Measurements from ENCODE around the gene B2M. TPM values are rescaled to one million over a fixed set of nuclear protein-coding genes. Genes with fewer than 3 reads are reported as not detected.

The B2M gene
- total RNA-seq, 1 donor from 2014 or later = 237 TPM

GRCh38 chr15:44753345-44753744, 42.0 kb downstream of the B2M start:
- TF ChIP-seq CTCF (IDR thresholded peaks at IDR 0.05; ENCODE audit: unreplicated experiment) = no peak
- no peak overlapping the region for H3K27ac Mint-ChIP-seq
- H3K9me3 Mint-ChIP-seq = peaks cover 51% of the 10 kb centered on the region
- H3K4me1 Mint-ChIP-seq = no peaks in the 10 kb centered on the region
- H3K27me3 Mint-ChIP-seq (ENCODE audit: low read depth) = peaks cover 31% of the 10 kb centered on the region
- DNase-seq (ENCODE audit: low spot score in 2 of 2, unreplicated experiment in 2 of 2) = no peak
- H3K36me3 Mint-ChIP-seq = no peaks in the 10 kb centered on the region
- H3K4me3 Mint-ChIP-seq = no peak overlapping the region

DNA sequence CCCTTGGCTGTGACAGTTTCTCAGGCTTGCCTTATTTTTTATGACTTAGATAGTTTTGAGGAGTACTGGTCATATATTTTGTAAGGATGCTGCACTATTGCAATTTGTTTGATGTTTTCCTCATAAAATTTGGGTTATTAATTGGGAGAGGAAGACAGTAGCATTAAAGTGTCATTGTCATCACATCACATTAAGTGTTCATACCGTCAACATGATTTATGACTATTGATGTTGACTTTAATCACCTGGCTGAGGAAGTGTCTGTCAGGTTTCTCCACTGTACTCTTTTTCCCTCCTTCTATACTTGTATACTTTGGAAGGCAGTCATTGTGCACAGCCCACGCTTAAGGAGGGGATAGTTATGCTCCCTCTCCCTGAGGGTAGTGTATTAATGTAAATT, 51.9 kb downstream of the B2M start:
- DNase-seq (ENCODE audit: low spot score in 2 of 2, unreplicated experiment in 2 of 2) = no peak
- TF ChIP-seq CTCF (IDR thresholded peaks at IDR 0.05; ENCODE audit: unreplicated experiment) = no peak
- Mint-ChIP-seq H3K9me3 (peaks cover 7% of the 10 kb centered on the region), H3K4me1 (no peaks in the 10 kb centered on the region), H3K27ac (no peak overlapping the region), H3K4me3 (no peak overlapping the region), H3K36me3 (no peaks in the 10 kb centered on the region), H3K27me3 (ENCODE audit: low read depth) (peaks cover 26% of the 10 kb centered on the region)

- Mint-ChIP-seq H3K27me3 (ENCODE audit: low read depth) (peaks cover 21% of the 10 kb centered on the region), H3K27ac (no peak overlapping the region), H3K36me3 (no peaks in the 10 kb centered on the region), H3K4me1 (no peaks in the 10 kb centered on the region), H3K9me3 (peaks cover 7% of the 10 kb centered on the region), H3K4me3 (no peak overlapping the region)
- no peak for DNase-seq (ENCODE audit: low spot score in 2 of 2, unreplicated experiment in 2 of 2)
- no peak for TF ChIP-seq CTCF (IDR thresholded peaks at IDR 0.05; ENCODE audit: unreplicated experiment)
Measured at GRCh38 chr15:44763848-44764247, 52.5 kb downstream of the B2M start.

DNA sequence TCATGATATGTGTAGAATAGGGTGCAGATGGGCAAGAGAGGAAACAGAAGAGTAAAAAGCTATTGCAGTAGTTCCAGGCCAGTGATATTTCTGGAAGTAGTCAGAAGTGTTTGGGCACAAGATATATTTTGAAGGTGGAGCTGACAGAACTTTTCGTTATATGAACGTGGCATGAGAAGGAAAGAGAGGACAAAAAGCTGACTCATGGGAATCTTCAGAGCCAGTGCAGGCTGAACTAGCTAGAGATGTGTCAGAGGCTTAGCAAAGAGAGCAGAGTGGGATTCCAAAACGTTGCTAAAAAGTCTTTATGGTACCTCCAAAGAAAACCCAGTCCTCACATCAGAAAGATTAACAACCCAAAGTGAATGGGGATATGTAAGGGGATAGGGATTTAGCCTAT, 53.7 kb downstream of the B2M start:
- Mint-ChIP-seq H3K4me1 (no peaks in the 10 kb centered on the region), H3K9me3 (peaks cover 10% of the 10 kb centered on the region), H3K27ac (no peak overlapping the region), H3K27me3 (ENCODE audit: low read depth) (peaks cover 11% of the 10 kb centered on the region), H3K36me3 (no peaks in the 10 kb centered on the region), H3K4me3 (no peak overlapping the region)
- no peak for DNase-seq (ENCODE audit: low spot score in 2 of 2, unreplicated experiment in 2 of 2)
- TF ChIP-seq CTCF (IDR thresholded peaks at IDR 0.05; ENCODE audit: unreplicated experiment) = no peak

Other genes starting within 250 kb of the B2M start
- gene EIF3J, start 174.4 kb upstream of the B2M start, total RNA-seq = 75.7 to 80.2 TPM (median 77.8 TPM) in 3 replicates
- 84.6 to 90.0 TPM (median 85.9 TPM) in 3 replicates for gene SPG11, start 47.9 kb upstream of the B2M start, total RNA-seq
- 0.66 to 1.3 TPM (median 1.1 TPM) in 3 replicates for gene PATL2, start 194 bp upstream of the B2M start, total RNA-seq
- 16.2 to 19.6 TPM (median 17.5 TPM) in 3 replicates for gene TRIM69, start 25.0 kb downstream of the B2M start, total RNA-seq
- gene TERB2, start 245.2 kb downstream of the B2M start, total RNA-seq = not detected in 3 replicates

Measured in mesothelial cell of epicardium (in vitro differentiated cells).